ENCODE results near the gene MRPL12.

The MRPL12 gene

DNA sequence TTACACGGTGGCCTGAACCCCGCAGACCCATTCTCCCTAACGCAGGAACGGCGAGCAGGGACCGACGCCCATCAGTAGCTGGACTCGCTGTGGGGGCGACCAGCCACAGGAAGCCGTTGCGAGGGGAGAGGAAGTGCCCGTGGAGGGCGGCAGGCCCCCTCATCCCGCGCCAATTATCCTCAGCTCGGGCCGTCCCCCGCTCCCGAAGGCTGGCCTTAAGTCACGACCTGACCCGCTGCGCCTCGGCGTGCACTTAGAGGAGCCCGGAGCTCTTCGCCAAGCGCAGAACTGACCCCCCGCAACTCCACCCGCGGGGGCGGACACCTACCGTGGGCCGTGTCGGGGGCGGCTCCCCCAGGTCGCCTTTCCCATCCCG, 20.0 kb upstream of the MRPL12 start:
- no peak for DNase-seq

DNA sequence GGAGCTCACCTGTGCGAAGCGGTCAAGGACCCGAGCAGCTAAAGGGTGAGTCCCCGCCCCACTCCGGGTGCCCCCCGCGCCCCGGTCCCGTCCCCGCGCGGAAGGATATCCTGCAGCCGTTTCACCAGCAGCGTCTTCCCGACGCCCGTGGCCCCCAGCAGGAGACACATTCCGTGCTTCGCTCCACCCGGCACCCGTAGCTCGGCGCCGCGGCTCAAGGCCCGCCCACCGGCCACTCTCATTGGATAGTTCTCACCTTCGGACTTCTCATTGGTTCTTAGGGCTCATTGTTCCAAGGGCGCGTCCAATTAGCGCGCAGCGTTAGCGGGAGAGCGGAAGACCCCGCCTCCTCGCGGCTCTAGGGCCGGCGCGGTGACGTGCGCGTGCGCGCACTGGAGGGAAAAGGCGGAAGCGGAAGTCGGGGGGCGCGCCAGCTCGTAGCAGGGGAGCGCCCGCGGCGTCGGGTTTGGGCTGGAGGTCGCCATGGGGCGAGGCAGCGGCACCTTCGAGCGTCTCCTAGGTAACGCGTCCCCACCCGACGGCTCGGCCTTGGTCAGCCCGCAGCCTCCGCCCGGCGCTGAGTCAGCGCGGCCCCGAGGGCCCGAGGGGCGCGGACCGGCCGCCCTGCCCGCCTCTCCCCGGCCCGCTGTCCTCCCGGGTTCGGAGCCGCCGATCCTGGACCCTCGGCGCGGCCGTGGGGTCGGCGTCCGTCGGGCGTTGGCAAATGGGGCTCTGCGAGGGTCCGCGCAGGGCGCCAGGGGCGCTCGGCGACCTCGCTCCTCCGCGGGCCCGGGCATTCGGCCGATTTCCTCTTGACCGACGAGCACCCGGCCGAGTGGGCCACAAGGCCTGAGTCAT, 19.4 kb upstream of the MRPL12 start, which contains the start of the genes ARL16 and HGS:
ARL16 (minus strand) TSS at position 214 of the 858 bp plus-strand sequence; CDS start at position 170, 44 bp downstream.
HGS (plus strand) TSS at position 428 of the 858 bp plus-strand sequence; CDS start at position 484, 56 bp downstream.
- peak; percentile 96 for DNase-seq

DNA sequence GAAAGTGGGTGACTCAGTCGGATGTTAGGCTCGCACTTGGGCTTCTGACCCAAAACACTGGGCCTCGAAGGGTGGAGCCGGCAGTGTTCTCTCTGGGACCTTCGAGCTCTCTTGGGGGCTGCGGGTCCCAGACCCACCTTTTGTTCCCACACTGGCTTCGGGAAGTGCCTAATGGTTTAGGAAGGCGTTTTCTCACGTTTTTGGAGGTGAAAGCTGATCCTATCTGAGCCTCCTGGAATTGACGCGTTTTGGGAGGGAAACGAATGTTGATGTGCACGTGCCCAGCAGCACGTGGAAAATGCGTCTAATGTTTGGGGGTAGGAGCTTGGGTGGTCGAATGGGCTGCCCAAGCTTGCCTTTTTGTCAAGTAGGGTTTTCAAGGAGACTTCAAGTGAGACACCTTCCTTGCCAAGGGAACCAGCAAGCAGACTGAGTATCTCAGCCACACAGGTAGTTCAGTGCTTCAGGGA, 18.7 kb upstream of the MRPL12 start:
- no peak for DNase-seq

DNA sequence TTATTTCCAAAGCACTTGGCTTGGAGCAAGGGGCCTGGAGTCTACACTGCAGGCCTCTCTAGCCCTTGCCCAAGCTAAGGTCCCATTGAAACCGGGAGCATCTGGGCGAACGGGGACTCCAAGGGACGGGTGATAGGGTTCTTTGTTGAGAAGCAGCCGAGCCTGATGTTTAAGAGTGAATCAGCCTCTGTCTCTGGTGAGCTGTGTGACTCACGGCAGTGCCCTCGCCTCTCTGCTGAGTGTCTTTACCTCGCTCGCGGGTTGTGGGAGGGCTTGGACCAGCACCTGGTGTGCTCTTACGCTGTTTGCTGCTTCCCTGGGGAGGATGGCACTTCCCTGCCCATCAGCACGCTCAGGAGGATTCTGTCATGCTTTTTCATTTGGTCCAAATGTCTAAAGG, 18.1 kb upstream of the MRPL12 start:
- DNase-seq = no peak

DNA sequence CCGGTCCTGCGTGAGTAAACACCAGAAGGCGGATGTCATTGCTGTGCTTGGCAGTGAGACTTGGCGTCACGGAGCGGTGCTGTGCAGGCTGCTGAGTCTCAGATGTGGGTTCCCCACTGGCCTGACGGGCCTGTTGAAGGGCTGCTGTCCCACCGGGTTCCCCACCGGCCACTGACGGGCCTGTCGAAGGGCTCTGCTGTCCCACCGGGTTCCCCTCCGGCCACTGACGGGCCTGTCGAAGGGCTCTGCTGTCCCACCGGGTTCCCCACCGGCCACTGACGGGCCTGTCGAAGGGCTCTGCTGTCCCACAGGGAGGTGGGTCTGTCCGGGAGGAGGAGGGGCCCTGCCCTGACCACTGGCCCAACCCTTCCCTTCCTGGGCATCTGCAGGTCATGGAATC, 16.6 kb upstream of the MRPL12 start:
- no peak for DNase-seq

DNA sequence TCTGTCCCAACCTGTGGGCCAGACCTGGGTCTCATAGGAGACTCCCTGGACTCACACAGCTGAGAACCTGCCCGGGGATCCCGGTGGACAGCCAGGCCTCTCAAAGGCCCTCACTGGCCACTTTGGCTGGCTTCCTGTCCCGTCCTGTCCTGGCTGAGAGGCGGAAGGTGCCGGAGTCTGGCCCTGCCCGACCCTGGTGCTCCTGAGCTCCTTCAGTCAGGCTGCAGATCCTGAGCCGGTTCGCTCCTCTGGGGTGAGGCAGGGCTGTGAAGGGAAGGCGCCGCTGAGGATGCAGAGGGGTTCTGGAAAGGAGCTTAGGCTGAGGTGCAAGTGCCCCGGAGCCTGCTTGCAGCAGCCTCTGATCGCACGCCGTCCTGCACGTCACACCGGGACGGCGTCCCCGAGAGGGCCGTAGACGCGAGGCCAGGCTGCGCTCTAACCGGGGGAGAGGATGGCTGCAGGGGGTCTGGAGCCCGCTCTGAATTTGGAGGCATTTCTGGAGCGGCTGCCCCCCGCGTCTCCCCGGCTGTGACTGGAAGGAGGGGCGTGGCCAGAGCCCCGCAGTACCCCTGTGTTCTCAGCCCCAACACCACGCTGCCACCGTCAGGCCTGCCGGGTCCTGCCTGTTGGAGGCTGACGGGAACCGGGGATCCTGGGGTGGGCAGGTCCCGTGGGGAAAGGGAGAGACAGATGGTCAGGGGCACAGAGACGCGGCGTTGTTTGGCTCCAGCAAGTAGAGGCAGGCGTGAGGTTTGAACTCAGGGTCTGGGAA, 15.2 kb upstream of the MRPL12 start:
- DNase-seq = no peak

DNA sequence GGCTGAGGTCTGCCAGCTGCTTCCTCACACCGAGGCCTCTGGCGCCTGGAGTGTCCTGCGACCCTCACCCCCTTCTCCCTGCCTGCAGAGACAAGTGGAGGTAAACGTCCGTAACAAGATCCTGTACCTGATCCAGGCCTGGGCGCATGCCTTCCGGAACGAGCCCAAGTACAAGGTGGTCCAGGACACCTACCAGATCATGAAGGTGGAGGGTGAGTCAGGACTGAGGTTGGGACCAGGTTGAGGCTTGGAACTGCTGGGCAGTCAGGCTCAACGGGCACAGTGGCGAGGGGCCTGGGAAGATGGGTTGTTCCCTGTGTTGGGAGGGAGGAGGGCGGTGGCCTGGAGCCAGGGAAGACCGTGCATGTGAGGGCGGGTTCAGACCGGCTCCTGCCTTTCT, 14.6 kb upstream of the MRPL12 start:
- DNase-seq = no peak

DNA sequence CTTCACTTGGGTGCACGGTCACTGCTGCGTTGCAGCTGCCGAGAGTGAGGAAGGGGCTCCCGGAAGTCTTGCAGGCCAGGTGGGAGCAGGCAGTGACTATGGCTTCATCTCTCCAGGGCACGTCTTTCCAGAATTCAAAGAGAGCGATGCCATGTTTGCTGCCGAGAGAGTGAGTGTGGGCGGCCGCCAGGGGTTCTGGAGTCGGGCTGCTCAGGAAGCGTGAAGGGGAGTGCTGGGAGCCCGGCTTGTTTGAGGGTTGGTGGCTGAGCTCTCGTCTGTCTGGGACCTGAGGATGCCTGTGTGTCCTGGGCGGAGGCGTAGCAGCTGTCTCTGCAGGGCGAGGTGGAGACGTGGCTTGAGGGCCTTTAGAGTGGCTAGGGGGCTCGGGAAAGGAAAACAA, 13.1 kb upstream of the MRPL12 start:
- no peak for DNase-seq

DNA sequence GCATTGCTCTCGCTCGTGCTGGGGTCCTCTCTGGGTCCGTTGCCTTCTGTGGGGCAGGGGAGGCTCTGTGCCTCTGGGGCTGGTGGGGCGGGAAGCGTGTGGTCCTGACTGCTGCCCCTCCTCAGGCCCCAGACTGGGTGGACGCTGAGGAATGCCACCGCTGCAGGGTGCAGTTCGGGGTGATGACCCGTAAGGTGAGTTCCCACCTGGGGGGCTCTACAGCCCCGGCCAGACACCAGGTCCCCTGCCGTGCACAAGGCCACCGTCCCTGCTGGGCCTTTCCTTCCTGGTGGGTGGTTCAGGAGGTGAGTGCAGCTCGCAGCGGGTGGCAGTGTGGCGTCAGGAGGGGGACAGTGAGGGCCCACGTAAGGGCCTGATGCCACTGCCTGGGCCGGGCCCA, 12.6 kb upstream of the MRPL12 start:
- DNase-seq = no peak

DNA sequence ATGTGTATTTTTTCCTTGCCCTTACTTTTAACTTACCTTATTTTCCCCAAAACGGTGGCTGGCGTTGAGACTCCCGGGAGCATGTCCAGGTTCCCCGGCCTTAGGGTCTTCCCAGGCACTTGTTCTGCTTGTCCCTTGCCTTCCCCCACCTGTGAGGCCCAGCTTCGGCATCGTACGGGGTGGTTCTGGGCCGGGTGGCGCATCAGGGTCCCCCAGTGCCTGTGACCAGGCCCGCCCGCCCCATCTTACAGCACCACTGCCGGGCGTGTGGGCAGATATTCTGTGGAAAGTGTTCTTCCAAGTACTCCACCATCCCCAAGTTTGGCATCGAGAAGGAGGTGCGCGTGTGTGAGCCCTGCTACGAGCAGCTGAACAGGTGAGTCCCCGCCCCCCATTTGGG, 12.0 kb upstream of the MRPL12 start:
- DNase-seq = no peak

DNA sequence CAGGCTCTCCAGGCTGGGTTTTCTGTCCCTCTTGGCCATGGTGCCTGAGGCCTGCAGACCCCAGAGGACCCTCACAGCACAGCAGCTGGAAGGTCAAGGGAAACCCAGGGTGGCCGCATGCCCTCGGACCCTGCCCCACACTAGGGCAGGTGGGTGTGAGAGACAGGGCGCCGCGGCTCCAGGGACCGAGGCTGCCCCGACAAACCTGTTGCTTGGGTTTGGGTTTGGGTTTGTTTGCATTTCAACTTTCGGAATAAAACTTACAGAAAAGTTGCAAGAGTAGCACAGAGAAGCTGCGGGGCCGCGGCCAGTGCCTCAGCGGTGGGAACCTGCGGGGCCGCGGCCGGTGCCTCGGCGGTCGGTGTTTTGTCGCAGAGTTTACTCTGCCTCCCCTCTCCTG, 11.6 kb upstream of the MRPL12 start:
- no peak for DNase-seq

DNA sequence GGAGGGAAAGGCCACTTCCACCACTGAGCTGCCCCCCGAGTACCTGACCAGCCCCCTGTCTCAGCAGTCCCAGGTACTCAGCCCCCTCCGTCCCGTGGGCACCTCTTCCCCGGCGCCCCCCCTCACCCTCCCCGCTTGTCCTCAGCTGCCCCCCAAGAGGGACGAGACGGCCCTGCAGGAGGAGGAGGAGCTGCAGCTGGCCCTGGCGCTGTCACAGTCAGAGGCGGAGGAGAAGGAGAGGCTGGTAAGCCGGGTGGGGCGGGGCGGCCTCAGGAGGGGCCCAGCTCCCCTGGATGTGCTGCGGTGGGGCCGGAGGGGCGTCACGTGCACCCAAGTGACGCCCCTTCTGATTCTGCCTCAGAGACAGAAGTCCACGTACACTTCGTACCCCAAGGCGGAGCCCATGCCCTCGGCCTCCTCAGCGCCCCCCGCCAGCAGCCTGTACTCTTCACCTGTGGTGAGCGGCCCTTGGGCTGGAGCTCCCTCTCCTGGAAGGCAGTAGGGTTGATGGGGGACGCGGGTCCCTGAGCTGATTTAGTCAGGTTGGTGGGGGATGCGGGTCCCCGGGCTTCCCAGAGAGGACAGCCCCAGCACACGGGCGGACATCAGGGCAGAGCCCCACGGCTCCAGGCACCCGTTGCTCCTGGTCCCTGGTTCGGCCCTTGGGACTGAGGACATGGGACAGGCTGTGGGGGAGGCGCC, 9.5 kb upstream of the MRPL12 start:
- DNase-seq = peak; percentile 81

DNA sequence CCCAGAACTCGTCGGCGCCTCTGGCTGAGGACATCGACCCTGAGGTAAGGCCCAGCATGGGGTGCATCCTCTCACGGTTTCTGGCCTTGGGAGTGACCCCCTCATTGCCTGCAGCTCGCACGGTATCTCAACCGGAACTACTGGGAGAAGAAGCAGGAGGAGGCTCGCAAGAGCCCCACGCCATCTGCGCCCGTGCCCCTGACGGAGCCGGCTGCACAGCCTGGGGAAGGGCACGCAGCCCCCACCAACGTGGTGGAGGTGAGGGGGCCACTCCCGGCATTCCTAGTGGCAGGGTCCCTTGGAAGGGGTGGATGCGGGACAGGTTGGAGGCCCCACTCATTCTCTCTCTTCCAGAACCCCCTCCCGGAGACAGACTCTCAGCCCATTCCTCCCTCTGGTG, 8.4 kb upstream of the MRPL12 start:
- DNase-seq = no peak

DNA sequence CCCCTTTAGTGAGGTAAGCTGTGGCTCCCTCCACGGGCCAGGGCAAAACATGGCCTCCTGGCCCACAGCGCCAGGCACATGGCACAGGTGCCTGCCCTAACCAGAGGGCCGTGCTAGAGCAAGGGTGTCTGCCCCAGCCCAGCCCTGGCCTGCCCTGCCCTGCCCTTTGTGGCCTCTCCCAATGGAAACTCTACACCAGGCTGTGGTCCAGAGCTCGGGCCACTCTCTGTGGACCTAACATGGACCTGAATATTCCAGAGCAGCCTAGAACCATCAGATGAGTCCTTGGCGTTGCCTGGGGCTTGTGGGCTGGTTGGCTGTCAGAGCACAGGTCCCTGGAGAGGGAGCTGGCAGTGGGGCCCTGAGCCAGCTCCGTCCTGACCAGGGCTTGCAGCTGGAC, 8.0 kb upstream of the MRPL12 start:
- no peak for DNase-seq

DNA sequence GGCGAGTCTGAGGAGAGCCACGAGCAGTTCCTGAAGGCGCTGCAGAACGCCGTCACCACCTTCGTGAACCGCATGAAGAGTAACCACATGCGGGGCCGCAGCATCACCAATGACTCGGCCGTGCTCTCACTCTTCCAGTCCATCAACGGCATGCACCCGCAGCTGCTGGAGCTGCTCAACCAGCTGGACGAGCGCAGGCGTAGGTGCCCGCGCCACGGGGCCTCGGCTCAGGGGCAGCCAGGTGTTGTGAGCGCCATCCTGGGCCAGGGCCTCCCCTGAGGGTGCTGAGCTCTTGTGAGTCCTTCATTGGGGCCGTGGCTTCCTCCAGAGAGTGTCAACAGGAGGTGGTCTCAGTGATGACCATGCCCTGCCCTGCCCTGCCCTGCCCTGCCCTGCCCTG, 7.4 kb upstream of the MRPL12 start:
- no peak for DNase-seq

DNA sequence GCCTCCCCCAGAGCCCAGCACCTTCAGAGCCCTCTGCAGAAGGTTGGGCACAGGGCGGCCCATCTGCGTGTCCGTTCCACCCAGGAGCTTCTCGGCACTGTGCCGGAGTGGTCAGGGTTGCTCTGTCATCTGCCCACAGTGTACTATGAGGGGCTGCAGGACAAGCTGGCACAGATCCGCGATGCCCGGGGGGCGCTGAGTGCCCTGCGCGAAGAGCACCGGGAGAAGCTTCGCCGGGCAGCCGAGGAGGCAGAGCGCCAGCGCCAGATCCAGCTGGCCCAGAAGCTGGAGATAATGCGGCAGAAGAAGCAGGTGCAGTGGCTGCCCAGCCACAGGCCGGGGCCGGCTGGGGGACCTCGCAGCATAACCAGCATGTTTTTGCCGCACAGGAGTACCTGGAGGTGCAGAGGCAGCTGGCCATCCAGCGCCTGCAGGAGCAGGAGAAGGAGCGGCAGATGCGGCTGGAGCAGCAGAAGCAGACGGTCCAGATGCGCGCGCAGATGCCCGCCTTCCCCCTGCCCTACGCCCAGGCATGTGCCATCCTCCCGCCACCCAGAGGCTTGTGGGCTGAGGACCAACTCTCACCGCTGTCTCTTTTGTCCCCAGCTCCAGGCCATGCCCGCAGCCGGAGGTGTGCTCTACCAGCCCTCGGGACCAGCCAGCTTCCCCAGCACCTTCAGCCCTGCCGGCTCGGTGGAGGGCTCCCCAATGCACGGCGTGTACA, 6.8 kb upstream of the MRPL12 start:
- DNase-seq = no peak

DNA sequence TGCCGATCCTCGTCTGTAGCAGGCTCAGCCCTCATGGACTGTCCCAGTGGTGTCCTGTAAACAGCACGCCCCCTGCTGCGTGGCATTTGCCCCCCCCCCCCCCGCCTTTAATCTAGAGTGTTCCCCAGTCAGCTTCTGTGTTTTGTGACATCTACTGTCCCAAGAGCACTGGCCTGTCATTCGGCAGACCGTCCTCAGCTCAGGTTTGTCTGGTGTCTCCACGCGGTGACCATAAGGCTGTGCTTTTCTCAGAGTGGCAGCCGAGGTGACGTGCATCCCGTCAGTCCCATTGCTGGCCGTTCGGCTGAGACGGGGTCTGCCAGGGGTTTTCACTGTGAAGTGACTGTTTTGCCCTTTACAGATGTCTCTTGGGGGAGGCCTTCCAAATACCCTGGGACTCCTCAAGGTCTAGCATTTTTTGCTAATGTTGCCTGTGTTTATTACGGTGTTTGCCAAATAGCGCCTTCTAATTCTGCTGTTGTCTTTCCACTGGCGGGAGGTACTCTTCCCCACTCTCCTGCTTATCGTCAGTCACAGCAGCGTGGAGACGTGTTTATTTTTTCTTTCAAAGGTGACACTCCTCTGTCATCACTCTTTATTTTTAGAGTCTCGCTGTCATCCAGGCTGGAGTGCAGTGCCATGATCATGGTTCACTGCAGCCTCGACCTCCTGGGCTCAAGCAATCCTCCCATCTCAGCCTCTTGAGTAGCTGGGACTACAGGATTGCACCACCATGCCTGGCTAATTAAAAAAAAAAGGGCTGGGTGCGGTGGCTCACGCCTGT, 5.7 kb upstream of the MRPL12 start:
- DNase-seq = no peak

DNA sequence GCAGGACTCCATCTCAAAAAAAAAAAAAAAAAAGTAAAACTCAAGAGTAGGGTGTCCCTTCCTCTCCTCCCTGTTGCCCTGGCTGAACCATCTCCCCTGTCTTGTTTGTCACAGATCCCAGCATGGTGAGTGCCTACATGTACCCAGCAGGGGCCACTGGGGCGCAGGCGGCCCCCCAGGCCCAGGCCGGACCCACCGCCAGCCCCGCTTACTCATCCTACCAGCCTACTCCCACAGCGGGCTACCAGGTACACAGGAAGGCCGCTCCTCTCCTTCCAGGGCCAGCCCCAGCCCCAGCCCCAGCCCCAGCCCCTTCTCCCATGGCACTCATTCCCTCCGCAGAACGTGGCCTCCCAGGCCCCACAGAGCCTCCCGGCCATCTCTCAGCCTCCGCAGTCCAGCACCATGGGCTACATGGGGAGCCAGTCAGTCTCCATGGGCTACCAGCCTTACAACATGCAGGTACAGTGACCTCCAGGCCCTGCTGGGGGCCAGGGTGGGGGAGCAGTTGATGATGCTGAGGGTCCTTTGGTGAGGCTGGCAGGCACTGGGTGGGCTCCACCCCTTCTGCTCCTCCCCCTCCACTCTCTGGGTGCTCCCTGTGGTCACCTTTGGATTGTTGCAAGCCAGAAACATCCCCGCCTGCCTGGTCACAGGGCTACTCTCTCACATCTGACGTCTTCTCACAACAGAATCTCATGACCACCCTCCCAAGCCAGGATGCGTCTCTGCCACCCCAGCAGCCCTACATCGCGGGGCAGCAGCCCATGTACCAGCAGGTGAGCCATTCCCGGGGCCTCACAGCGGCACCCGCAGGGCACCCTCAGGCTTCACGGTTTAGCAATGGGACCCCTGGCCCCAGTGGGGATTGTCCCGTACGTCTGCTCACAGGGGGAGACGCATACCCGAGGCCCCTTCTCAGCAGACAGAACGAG, 2.5 kb upstream of the MRPL12 start:
- no peak for DNase-seq

DNA sequence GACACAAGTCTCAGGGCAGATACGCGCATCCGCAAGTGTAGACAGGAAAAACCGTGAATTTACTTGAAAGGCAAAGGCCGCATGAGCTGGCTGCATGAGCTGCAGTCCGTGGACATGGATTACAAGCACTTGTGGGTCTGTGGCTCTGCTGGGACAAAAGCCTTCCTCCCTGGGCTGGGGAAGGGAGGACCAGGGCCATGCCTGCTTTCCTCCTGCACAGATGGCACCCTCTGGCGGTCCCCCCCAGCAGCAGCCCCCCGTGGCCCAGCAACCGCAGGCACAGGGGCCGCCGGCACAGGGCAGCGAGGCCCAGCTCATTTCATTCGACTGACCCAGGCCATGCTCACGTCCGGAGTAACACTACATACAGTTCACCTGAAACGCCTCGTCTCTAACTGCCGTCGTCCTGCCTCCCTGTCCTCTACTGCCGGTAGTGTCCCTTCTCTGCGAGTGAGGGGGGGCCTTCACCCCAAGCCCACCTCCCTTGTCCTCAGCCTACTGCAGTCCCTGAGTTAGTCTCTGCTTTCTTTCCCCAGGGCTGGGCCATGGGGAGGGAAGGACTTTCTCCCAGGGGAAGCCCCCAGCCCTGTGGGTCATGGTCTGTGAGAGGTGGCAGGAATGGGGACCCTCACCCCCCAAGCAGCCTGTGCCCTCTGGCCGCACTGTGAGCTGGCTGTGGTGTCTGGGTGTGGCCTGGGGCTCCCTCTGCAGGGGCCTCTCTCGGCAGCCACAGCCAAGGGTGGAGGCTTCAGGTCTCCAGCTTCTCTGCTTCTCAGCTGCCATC, 1.7 kb upstream of the MRPL12 start:
- DNase-seq = no peak

Measured in 8988T (cell line).